ENCODE data around the gene TECPR2.

DNA sequence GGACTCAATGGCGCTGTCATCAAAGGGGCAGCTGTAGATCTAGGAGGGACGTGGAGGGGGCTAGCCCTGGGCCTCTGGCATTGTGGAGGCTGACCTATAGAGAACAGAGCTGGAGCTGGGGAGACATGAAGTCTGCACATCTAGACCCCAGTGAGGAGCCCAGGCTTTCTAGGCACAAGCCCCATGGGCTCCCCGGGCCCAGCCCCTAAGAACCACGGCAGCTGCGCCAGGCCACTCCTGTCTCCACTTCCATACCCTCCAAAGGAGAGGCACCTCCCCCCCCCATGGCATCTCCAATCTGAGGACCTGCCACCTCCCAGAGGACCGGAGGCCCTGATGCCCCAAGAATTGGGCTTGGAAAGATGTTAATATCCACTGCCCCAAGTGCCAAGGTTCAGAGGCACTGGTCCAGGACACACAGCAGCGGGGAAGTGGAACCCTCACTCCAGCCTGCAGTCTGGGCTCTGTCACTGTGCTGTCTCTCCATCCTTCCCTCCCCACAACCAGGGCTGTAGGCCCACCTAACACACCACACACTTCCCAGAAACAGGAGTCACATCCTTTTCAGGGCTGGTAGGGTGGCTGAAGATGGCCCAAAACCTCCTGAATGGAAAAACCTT is 142.4 kb downstream of the TECPR2 start:
- no peak for TF ChIP-seq POLR2A (IDR thresholded peaks at IDR 0.05; ENCODE audit: low read depth, low read length)
- no peak for TF ChIP-seq POLR2AphosphoS5 (IDR thresholded peaks at IDR 0.05; ENCODE audit: low read depth, low read length)

Data from GM12892 (cell line).